GM06990 (cell line): ENCODE measurements around the gene ELF3.
"Not testable (repeated sequence)": the region's sequence is repeated elsewhere in the genome, so short reads cannot be mapped to it uniquely, and the experiment has no call there.

ENCODE experiments used
- DNase-seq: peaks from one replicate; pipeline ENCODE4 v3.0.0-alpha.2; 2011; ENCODE audit not compliant: insufficient read length; ENCODE audit errors: extremely low read depth
- H3K27me3 ChIP-seq: replicated peaks from 2 replicates; pipeline ENCODE4 v1.6.0; 2011; ENCODE audit warnings: low read length; ENCODE audit not compliant: control insufficient read depth, insufficient read depth
- H3K36me3 ChIP-seq: 2 replicates; pipeline ENCODE4 v1.5.1; 2011; ENCODE audit warnings: low read length; ENCODE audit not compliant: control insufficient read depth, insufficient read depth
- H3K4me3 ChIP-seq: replicated peaks from 2 replicates; pipeline ENCODE4 v1.5.1; 2011; ENCODE audit warnings: low read depth, mild to moderate bottlenecking, control low read depth, low read length
- CTCF ChIP-seq: IDR thresholded peaks from 2 replicates; pipeline ENCODE4 v1.5.1; 2011; ENCODE audit warnings: low read length, control low read depth, mild to moderate bottlenecking, inconsistent platforms; ENCODE audit not compliant: insufficient read depth, poor library complexity, severe bottlenecking

The ELF3 gene

GRCh38 chr1:202045705-202046104, 35.3 kb downstream of the ELF3 start:
- no peak for TF ChIP-seq CTCF
- Histone ChIP-seq H3K36me3 (no peaks in the 10 kb centered on the region), H3K4me3 (no peak overlapping the region), H3K27me3 (no peaks in the 10 kb centered on the region; the same call in 1 of the 2 replicates)
- DNase-seq, result no peak

GRCh38 chr1:202046227-202046626, 35.8 kb downstream of the ELF3 start:
- Histone ChIP-seq H3K4me3 (no peak overlapping the region), H3K36me3 (no peaks in the 10 kb centered on the region), H3K27me3 (no peaks in the 10 kb centered on the region; the same call in 1 of the 2 replicates)
- no peak for DNase-seq
- no peak for TF ChIP-seq CTCF

- no peak overlapping the region for H3K4me3 ChIP-seq
- no peak for DNase-seq
- no peak for TF ChIP-seq CTCF
- H3K36me3 ChIP-seq, result no peaks in the 10 kb centered on the region
- H3K27me3 ChIP-seq, result no peaks in the 10 kb centered on the region; the same call in 1 of the 2 replicates
Observed at GRCh38 chr1:202046748-202047708, 36.6 kb downstream of the ELF3 start.

- Histone ChIP-seq H3K4me3 (no peak overlapping the region), H3K36me3 (no peaks in the 10 kb centered on the region), H3K27me3 (no peaks in the 10 kb centered on the region; the same call in 1 of the 2 replicates)
- no peak for DNase-seq
- no peak for TF ChIP-seq CTCF
Observed at GRCh38 chr1:202047977-202048376, 37.6 kb downstream of the ELF3 start.

- Histone ChIP-seq H3K36me3 (no peaks in the 10 kb centered on the region), H3K27me3 (no peaks in the 10 kb centered on the region; the same call in 1 of the 2 replicates), H3K4me3 (no peak overlapping the region)
- no peak for TF ChIP-seq CTCF
- DNase-seq, result no peak
Observed at GRCh38 chr1:202049129-202049528, 38.7 kb downstream of the ELF3 start.

- no peak for TF ChIP-seq CTCF
- no peak for DNase-seq
- no peaks in the 10 kb centered on the region for H3K27me3 ChIP-seq
- H3K4me3 ChIP-seq, result no peak overlapping the region
- no peaks in the 10 kb centered on the region for H3K36me3 ChIP-seq
Observed at GRCh38 chr1:202054094-202054493, 43.7 kb downstream of the ELF3 start.

GRCh38 chr1:202054673-202055072, 44.3 kb downstream of the ELF3 start:
- not testable (repeated sequence) for DNase-seq, H3K27me3 ChIP-seq, H3K4me3 ChIP-seq, H3K36me3 ChIP-seq
